MM.1S (cell line): ENCODE measurements around the gene ANKRD44.

ENCODE experiments used
- DNase-seq: peaks from one replicate; pipeline ENCODE4 v3.0.0-alpha.2; 2015
- H2AFZ ChIP-seq: fragments of 300-600 bp; sonication (generic); 2 replicates; pipeline ENCODE4 v1.6.0; 2016; ENCODE audit warnings: antibody characterized with exemption, low read length
- H3F3A ChIP-seq: fragments of 300-600 bp; sonication (generic); 2 replicates; pipeline ENCODE4 v1.6.1; 2016; ENCODE audit warnings: mild to moderate bottlenecking, antibody characterized with exemption, low read length, moderate library complexity, mixed read lengths; ENCODE audit not compliant: insufficient read depth
- H3K27ac ChIP-seq: fragments of 300-600 bp; sonication (generic); 2 replicates; pipeline ENCODE4 v1.5.1; 2016; ENCODE audit warnings: mild to moderate bottlenecking, low read length
- H3K27me3 ChIP-seq: fragments of 300-600 bp; sonication (generic); replicated peaks from 2 replicates; pipeline ENCODE4 v1.6.0; 2016; ENCODE audit warnings: low read length; ENCODE audit not compliant: insufficient read depth
- H3K36me3 ChIP-seq: fragments of 300-600 bp; sonication (generic); replicated peaks from 2 replicates; pipeline ENCODE4 v1.6.1; 2016; ENCODE audit warnings: mild to moderate bottlenecking, low read length, mixed read lengths; ENCODE audit not compliant: insufficient read depth
- H3K4me1 ChIP-seq: fragments of 300-600 bp; sonication (generic); 2 replicates; pipeline ENCODE4 v1.6.1; 2016; ENCODE audit warnings: low read length, mixed read lengths
- H3K4me2 ChIP-seq: fragments of 300-600 bp; sonication (generic); 2 replicates; pipeline ENCODE4 v1.6.0; 2016; ENCODE audit warnings: low read depth, low read length
- H3K4me3 ChIP-seq: fragments of 300-600 bp; sonication (generic); 2 replicates; pipeline ENCODE4 v1.5.1; 2016; ENCODE audit warnings: low read length, mixed read lengths
- H3K79me2 ChIP-seq: fragments of 300-600 bp; sonication (generic); 2 replicates; pipeline ENCODE4 v1.6.1; 2016; ENCODE audit warnings: mixed run types, low read length, mixed read lengths
- H3K9ac ChIP-seq: fragments of 300-600 bp; sonication (generic); 2 replicates; pipeline ENCODE4 v1.6.1; 2016; ENCODE audit warnings: low read length, mixed read lengths
- H3K9me2 ChIP-seq: fragments of 300-600 bp; sonication (generic); replicated peaks from 2 replicates; pipeline ENCODE4 v1.6.1; 2016; ENCODE audit warnings: mild to moderate bottlenecking, low read length, mixed read lengths; ENCODE audit not compliant: insufficient read depth
- H3K9me3 ChIP-seq: fragments of 300-600 bp; sonication (generic); replicated peaks from 2 replicates; pipeline ENCODE4 v1.6.1; 2016; ENCODE audit warnings: mild to moderate bottlenecking, low read length, mixed read lengths; ENCODE audit not compliant: insufficient read depth
- H4K20me1 ChIP-seq: fragments of 300-600 bp; sonication (generic); 2 replicates; pipeline ENCODE4 v1.6.1; 2016; ENCODE audit warnings: mild to moderate bottlenecking, low read length, moderate library complexity, mixed read lengths; ENCODE audit not compliant: insufficient read depth
- EZH2 ChIP-seq: fragments of 300-600 bp; sonication (generic); optimal IDR thresholded peaks from 2 replicates; pipeline ENCODE3; 2017; ENCODE audit warnings: low read depth, mild to moderate bottlenecking, antibody characterized with exemption, low read length, mixed read lengths
- EZH2phosphoT487 ChIP-seq: fragments of 300-600 bp; sonication (generic); IDR thresholded peaks from 2 replicates; pipeline ENCODE4 v1.6.1; 2018; ENCODE audit warnings: antibody characterized with exemption, low read length
- TF ChIP-seq, protein P1 (sequence below): fragments of 300-600 bp; sonication (generic); IDR thresholded peaks from 2 replicates; pipeline ENCODE4 v1.5.1; 2016; ENCODE audit warnings: antibody characterized with exemption, low read length, mixed read lengths

Gene ANKRD44

DNA sequence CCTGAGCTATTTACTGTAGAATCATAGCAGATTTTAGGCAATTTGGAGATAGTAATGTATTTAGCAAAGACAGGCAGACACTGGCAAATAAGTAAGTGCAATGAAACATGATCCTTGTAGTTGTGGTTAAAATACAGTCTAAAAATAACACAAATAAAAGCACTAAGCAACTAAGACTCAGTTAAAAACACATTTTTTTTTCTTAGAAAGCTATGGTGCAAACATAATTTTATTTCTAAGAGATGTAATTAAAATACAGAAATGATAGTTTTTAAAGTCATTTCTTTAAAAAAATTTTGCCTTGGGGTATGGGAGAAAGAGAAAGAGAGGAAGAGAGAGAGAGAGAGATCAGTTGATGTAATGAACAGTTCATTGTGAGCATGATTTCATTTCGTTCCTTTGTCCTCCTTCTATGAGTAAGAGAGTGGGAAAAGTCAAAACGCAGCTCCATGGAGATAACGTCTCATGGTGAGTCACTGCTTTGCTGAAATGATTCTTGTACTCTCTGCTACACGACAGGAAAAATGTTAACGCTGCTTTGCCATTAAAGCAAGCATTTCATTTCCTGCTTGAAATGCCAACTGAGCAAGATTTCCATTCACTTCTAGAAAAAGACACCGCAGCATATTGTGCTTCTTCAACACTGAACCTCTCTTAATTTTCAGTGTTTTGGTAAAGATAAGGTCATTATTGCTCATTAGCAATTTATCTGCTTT is 322.8 kb downstream of the ANKRD44 start:
- Histone ChIP-seq H3K27ac (peak overlapping the region; percentile 3; the same call in 1 of the 2 replicates), H2AFZ (no peak overlapping the region), H3K27me3 (no peaks in the 10 kb centered on the region), H3K9ac (no peak overlapping the region), H3K4me1 (peaks cover 11% of the 10 kb centered on the region), H3F3A (no peaks in the 10 kb centered on the region), H3K4me2 (peak overlapping the region; percentile 12), H3K4me3 (no peak overlapping the region), H4K20me1 (no peaks in the 10 kb centered on the region), H3K79me2 (no peaks in the 10 kb centered on the region), H3K9me3 (no peaks in the 10 kb centered on the region), H3K9me2 (no peaks in the 10 kb centered on the region), H3K36me3 (no peaks in the 10 kb centered on the region)
- DNase-seq: peak; percentile 26
- TF ChIP-seq EZH2phosphoT487 (no peak), EZH2 (no peak)
- TF ChIP-seq, protein P1, sequence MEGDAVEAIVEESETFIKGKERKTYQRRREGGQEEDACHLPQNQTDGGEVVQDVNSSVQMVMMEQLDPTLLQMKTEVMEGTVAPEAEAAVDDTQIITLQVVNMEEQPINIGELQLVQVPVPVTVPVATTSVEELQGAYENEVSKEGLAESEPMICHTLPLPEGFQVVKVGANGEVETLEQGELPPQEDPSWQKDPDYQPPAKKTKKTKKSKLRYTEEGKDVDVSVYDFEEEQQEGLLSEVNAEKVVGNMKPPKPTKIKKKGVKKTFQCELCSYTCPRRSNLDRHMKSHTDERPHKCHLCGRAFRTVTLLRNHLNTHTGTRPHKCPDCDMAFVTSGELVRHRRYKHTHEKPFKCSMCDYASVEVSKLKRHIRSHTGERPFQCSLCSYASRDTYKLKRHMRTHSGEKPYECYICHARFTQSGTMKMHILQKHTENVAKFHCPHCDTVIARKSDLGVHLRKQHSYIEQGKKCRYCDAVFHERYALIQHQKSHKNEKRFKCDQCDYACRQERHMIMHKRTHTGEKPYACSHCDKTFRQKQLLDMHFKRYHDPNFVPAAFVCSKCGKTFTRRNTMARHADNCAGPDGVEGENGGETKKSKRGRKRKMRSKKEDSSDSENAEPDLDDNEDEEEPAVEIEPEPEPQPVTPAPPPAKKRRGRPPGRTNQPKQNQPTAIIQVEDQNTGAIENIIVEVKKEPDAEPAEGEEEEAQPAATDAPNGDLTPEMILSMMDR: no peak

DNA sequence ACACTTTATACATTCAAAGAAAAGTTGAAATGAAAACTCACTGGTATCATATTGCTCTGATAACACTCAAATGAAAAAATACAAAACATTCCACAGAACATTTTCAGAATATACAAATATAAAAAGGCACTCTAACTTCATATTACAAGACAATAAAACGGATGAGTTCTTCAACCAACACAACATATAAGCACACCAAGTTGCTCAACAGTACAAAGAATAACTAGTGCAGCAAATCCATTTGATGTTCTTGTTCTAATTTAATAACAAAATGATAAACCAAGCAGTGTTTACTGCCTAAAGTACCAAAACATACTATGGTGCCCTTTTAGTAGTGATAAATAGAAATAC is 323.3 kb downstream of the ANKRD44 start:
- Histone ChIP-seq H3F3A (no peaks in the 10 kb centered on the region), H3K27me3 (no peaks in the 10 kb centered on the region), H3K9me3 (no peaks in the 10 kb centered on the region), H3K4me2 (peak overlapping the region; percentile 12), H3K4me3 (no peak overlapping the region), H3K4me1 (peaks cover 11% of the 10 kb centered on the region), H3K9me2 (no peaks in the 10 kb centered on the region), H3K9ac (no peak overlapping the region), H2AFZ (no peak overlapping the region), H3K36me3 (no peaks in the 10 kb centered on the region), H3K27ac (no peak overlapping the region), H3K79me2 (no peaks in the 10 kb centered on the region), H4K20me1 (no peaks in the 10 kb centered on the region)
- DNase-seq: no peak
- TF ChIP-seq, protein P1: no peak
- no peak for TF ChIP-seq EZH2
- TF ChIP-seq EZH2phosphoT487: no peak

DNA sequence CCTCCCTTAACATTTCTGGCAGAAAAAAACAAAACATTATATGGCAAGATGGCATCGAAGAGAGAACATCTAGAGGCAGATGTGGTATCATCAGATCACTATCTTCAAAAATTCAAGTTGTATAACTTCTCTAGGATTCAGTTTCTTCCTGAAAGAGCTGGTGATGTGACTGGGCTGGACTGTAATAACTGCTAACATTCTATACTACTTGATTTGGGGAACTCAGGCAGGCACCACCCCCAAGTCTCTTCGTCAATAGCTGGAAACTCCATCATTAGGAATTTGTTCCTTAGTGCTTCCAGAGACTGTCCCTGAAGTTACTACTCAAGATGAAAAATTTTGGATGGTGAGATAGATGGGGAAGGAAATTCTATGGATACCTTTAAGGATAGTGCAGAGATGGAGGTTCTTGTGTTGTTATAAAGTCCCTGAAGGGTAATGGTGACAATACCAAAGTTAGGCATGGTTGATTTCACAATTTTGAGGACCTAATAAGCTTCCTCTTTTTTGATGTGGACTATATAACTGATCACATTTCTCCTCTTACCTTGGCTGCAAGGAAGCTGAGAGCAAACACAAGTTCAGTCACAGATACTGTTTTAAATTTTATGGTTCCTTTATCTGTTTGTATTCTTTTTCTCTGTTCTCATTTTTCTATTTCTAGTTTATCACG is 324.9 kb downstream of the ANKRD44 start:
- Histone ChIP-seq H2AFZ (no peak overlapping the region), H3K4me2 (no peak overlapping the region), H3K27me3 (no peaks in the 10 kb centered on the region), H3K4me1 (peaks cover 11% of the 10 kb centered on the region), H4K20me1 (no peaks in the 10 kb centered on the region), H3K36me3 (no peaks in the 10 kb centered on the region), H3K79me2 (no peaks in the 10 kb centered on the region), H3K9ac (no peak overlapping the region), H3K9me3 (no peaks in the 10 kb centered on the region), H3F3A (no peaks in the 10 kb centered on the region), H3K27ac (no peak overlapping the region), H3K4me3 (no peak overlapping the region), H3K9me2 (no peaks in the 10 kb centered on the region)
- no peak for DNase-seq
- TF ChIP-seq EZH2 (no peak), EZH2phosphoT487 (no peak)
- TF ChIP-seq, protein P1: no peak
